HG02970 (cell line): Measurements from ENCODE around the gene HBD.

Experiments used
- ATAC-seq: cut with Tn5 transposase; IDR thresholded peaks from one replicate; pipeline ENCODE4 v1.9.1; 2021; ENCODE audit warnings: mild to moderate bottlenecking, moderate library complexity, moderate number of reproducible peaks; ENCODE audit not compliant: unreplicated experiment, low FRiP score

HBD gene

GRCh38 chr11:5196731-5197130 is 37.6 kb downstream of the HBD start:
- ATAC-seq = no peak

- no peak for ATAC-seq
These were observed 38.2 kb downstream of the HBD start for GRCh38 chr11:5196067-5196466.

- ATAC-seq = no peak
These were observed 41.5 kb downstream of the HBD start for GRCh38 chr11:5192738-5193137.

- ATAC-seq = no peak
These were observed 46.1 kb downstream of the HBD start for GRCh38 chr11:5188201-5188600.
